ENCODE data around the gene KHDRBS2.

The KHDRBS2 gene

DNA sequence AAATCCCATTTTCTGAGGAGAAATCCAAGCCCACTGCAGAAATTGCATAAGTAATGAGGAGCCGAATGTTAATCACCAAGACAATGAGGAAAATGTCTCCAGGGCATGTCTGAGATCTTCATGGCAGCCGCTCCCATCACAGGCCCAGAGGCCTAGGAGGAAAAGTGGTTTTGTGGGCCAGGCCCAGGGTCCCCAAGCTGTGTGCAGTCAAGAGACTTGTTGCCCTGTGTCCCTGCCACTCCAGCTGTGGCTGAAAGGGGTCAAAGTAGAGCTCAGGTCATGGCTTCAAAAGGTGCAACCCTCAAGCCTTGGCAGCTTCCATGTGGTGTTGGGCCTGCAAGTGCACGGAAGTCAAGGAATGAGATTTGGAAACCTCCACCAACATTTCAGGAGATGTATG is 276.6 kb downstream of the KHDRBS2 start:
- DNase-seq = no peak

GRCh38 chr6:61989616-61990015 is 296.4 kb downstream of the KHDRBS2 start:
- no peak for DNase-seq

DNA sequence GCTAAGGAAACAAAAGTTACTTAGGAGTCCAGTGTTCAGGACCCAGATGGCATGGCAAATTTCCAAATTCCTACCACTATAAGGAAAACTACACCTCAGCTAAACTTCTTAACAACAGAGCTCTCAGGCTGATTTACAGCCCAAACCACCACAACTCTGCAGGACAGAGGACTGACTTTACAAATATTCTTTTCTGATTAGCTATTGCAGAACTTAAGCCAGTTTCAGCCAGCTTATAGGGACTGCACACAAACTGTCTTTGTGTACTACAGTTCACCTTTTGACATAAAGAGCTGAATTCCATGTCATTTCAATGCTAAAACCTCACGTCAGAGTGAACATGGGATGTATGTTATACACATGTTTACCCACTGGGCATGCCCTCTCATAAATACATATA is 305.4 kb downstream of the KHDRBS2 start:
- no peak for DNase-seq

- DNase-seq = no peak
These were observed 308.1 kb downstream of the KHDRBS2 start for GRCh38 chr6:61977947-61978346.

DNA sequence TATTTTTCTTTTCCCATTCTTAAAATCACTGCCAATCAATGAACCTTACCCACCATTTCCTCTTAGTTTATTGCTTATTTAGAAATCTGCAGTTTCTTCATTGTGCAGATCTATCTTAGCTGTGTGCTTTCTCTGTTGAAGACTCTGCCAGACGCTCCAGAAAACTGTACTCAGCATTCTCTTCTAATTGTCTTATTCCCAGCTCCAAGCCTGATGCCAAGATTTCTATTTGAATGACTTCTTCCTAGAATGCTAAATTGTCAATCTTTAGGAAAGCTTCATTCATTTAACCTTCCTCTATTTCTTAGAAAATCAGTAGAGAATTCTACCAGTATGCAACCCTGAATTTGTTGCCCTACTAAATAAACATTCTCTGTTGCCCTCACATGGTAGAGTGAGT is 308.9 kb downstream of the KHDRBS2 start:
- no peak for DNase-seq

DNA sequence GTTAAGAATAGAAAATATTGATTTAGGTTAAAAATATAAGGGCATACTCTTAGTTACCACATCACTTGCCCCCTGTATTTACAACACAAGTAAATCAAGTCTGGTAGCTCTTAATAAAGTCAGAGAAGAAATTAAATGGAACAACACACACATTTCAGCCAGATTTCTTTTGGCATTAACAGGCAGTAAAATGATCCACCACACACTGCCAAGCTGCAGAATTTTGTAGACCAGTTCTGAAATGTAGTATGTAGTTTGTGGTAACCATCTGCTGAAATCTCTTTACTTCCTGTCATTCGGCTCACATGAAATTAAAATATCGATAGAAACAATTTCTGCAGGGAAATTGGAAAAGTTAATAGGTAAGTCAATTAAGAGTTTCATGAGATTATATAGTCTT is 326.8 kb downstream of the KHDRBS2 start:
- no peak for DNase-seq

DNA sequence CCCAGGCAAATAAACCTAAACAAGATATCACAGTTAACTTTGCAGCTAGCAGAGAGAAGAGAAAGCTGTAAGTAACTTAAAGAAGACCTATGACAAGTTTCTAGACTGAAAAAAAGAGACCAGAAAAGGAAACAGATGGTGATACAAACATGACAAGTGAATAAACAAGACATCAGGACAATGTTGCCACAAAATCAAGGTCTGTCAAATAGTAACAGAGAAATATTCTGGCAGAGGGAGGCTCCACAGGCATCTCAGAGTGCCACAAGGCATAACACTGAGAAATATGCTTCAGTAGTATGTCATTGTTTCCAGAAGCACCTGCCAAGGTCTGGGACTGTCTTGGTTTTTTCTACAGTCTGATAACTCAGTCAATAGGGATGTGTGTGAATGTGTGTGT is 332.2 kb downstream of the KHDRBS2 start:
- no peak for DNase-seq

GRCh38 chr6:61951586-61951985 is 334.4 kb downstream of the KHDRBS2 start:
- DNase-seq = no peak

GRCh38 chr6:61950811-61951210 is 335.2 kb downstream of the KHDRBS2 start:
- DNase-seq = no peak

DNA sequence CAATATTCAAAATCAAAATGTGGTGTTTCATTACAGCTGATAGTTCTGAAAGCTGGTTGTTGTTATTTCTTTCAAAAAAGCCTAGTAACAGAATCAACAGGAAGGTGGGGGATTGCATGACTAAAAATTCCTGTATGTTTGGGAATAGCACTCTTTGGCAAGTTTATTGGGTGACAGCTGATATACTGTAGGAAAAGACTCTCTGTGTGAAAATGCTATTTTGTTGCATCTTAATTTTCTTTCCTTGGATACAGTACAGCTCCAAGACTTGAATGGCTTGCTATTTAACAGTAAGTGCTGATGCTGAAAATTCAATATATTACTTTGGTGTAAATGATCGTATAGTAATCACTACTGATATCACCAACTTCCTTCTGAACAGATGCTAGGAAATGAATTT is 336.1 kb downstream of the KHDRBS2 start:
- DNase-seq = no peak

DNA sequence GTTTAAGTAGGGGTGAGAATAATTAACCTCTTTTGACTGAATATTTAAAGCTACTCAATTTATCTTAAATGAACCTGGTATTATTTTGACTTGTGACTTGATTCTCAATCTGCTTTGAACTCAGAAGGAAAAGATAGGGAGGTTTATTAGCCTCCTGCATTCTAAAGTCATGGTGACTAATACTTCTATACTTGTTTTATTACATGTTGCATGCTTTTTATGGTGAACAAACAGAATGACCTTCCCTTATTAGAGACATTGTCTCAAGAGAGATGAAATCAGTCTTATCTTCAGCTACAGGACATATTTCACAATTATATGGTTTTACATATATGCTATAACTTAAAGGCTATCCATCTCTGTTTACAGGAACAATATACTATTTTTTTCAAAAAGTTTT is 336.9 kb downstream of the KHDRBS2 start:
- DNase-seq = no peak

DNA sequence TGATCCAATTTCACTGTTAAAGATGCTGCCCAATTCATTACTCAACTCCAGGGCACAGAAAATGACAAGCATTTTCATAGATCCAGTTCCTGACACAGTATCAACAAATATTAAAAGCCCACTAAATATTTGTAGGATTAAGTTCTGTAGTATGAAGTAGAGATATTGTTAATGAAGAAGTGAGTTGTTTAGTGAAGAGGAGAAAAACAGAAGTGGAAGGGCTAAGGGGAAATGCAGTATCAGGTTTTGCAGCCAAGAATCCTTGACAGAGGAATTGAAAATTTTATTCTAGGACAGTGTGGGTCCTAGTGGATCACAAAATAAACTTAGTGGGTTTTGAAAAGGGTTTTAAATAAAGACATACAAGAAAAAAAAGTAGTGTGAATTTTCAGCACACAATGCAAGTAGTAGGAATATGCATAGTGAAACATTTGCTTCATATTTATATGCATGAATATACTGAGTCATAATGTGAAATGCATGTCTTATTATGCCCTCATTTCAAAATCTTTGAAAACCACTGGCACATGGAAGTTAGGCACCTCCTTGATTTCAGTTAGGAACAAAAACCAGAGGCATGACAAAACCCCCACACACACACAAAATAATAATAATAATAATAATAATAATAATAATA is 338.6 kb downstream of the KHDRBS2 start:
- DNase-seq = no peak

- DNase-seq = no peak
These were observed 345.1 kb downstream of the KHDRBS2 start for GRCh38 chr6:61940919-61941318.

GRCh38 chr6:61935242-61935846 is 350.7 kb downstream of the KHDRBS2 start:
- no peak for DNase-seq

GRCh38 chr6:61909486-61909885 is 376.5 kb downstream of the KHDRBS2 start:
- DNase-seq = no peak

DNA sequence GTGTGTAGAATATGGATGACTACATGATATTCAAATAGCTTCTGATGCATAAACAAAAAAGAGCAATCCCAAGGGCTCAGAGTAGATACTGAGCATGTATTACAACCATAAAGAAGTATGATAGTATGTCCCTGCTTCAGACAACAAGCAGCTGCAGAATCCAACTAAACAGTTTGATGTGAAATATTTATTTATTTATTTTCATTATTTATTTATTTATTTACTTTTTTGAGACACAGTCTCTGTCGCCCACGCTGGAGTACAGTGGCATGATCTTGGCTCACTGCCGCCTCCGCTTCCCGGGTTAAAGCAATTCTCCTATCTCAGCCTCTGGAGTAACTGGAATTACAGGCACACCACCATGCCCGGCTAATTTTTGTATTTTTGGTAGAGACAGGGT is 384.3 kb downstream of the KHDRBS2 start:
- DNase-seq = no peak

- DNase-seq = no peak
These were observed 391.5 kb downstream of the KHDRBS2 start for GRCh38 chr6:61894536-61894935.

DNA sequence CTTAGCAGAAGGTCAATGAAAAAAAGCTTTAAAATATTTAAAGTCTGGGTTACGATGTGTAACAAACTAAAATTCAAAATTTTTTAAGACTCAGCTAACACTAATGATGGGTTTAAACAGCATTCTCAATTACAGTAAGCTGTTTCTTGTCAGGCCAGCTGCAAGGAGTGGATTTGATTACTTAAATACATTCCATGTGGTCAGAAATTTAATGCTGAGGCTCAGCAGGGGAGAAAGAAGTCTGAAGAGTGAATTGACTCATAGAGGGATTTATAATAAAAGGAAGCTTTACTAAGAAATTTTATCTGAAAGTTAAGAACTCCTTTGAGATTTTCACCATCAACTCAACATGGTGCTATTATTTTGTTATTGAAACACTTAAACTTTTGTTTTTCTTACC is 398.6 kb downstream of the KHDRBS2 start:
- DNase-seq = no peak

GRCh38 chr6:61886608-61887259 is 399.3 kb downstream of the KHDRBS2 start:
- DNase-seq = no peak

- DNase-seq = no peak
These were observed 416.2 kb downstream of the KHDRBS2 start for GRCh38 chr6:61869632-61870400.

DNA sequence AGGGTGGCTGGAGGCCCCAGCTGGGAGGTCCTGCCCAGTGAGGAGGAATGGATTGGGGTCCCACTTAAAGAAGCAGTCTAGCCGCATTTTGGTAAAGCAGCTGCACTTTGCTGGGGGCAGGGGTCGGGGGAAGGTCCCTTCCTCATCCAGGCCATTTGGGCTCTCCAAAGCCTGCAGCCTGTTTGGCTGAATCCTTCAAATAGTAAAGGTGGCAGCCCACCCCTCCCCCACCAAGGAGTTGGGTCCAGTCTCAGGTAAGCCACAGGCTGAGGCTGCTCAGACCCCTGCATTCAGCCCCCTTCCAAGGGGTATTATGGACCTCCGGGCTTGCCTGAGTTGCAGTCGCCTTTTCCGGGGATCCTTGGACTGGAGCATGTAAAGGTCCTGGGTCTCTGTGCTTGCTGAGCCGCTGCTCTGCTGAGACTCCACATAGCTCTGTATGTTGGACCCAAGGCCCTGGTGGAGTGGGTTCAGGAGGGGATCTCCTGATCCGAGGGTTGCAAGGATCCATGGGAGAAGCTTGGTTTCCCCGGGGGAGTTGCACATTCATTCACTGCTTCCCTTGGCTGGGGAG is 417.4 kb downstream of the KHDRBS2 start:
- no peak for DNase-seq

GRCh38 chr6:61867635-61868034 is 418.4 kb downstream of the KHDRBS2 start:
- DNase-seq = no peak

DNA sequence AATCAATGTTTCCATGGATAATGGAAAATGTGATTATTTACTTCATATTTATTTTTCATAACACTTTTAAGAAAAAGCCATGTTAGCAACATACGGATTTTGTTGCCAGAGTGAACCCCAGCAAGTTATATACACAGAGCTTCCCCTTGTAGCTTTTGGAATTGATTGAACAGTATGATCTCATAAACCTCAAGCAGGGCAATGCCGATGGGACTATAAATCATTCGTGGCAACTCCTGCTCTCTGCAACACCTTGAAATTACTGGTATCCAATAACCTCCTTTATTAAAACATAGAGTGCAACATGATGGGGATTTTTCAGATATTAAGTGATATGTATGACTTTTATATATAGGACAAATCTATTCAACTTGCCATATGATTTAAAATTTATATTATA is 428.5 kb downstream of the KHDRBS2 start:
- DNase-seq = no peak

All from activated T-cell treated with anti-CD3 and anti-CD28 coated beads, Interleukin-2, amount 50 U/mL, for 48 hours (primary cell).